K562 (cell line): Measurements from ENCODE around the gene VPS35L. TPM values are rescaled to one million over a fixed set of nuclear protein-coding genes. Genes with fewer than 3 reads are reported as not detected.

Experiments used
- ATAC-seq: fragments of 200-7000 bp; cut with Tn5 transposase; 3 replicates; pipeline ENCODE4 v1.9.1; 2020; ENCODE audit warnings: moderate library complexity
- BruUV-seq: library from RNA; stranded (reverse); fragments of 400-500 nt; replicated peaks from 2 replicates; lab custom pipeline; 2021; lab: Mats Ljungman, UMichigan
- CTCF ChIA-PET: fragments of 300-600 bp; formaldehyde crosslinking; extraction: SDS; loops from one replicate; lab custom pipeline; 2021; ENCODE audit warnings: low intra/inter-chr PET ratio; lab: Yijun Ruan, JAX
- POLR2A ChIA-PET: fragments of 300-600, 350-650 bp; sonication (Branson Sonifier 250); formaldehyde crosslinking; extraction: SDS; loops from one replicate; lab custom pipeline; 2021; ENCODE audit warnings: antibody characterized with exemption, inconsistent platforms; lab: Yijun Ruan, JAX
- DNase-seq, 4 experiments: peaks; one replicate each; pipeline versions ENCODE4 v3.0.0 to v3.0.0-alpha.2; 2011 to 2018; ENCODE audit warnings: low spot score in 3 of 4, mixed read lengths in 3 of 4; ENCODE audit errors: extremely low read depth in 1 of 4
- FAIRE-seq: peaks from 2 replicates; lab custom pipeline; 2011; peaks lifted over from hg19 to GRCh38; lab: Jason Lieb, UNC
- H2AFZ ChIP-seq: 2 replicates; pipeline ENCODE4 v1.6.0; 2011; ENCODE audit warnings: low read depth, low read length, control low read depth, inconsistent platforms
- H3K27ac ChIP-seq: fragments of 200-600 bp; 3 replicates; pipeline ENCODE4 v1.8.0; 2011; ENCODE audit warnings: low read depth, mild to moderate bottlenecking, control low read depth, inconsistent platforms, low read length, moderate library complexity, mixed read lengths; ENCODE audit errors: extremely low read depth
- H3K27me3 ChIP-seq, 2 experiments: fragments of 300-600 bp in 1 of 2; 2 replicates in 1 of 2; 3 replicates in 1 of 2; pipeline versions ENCODE4 v1.6.0 to v1.8.0; 2011; ENCODE audit warnings: inconsistent platforms in 2 of 2, low read length in 2 of 2, mild to moderate bottlenecking in 1 of 2, mixed read lengths in 1 of 2, moderate library complexity in 1 of 2; ENCODE audit not compliant: control insufficient read depth in 2 of 2, insufficient read depth in 2 of 2
- H3K36me3 ChIP-seq: fragments of 300-600 bp; 3 replicates; pipeline ENCODE4 v1.8.0; 2011; ENCODE audit warnings: mild to moderate bottlenecking, low read length, inconsistent platforms; ENCODE audit not compliant: control insufficient read depth, insufficient read depth
- H3K4me1 ChIP-seq, 2 experiments: fragments of 200-600 bp in 1 of 2; replicated peaks in 1 of 2; 2 replicates in 1 of 2; 3 replicates in 1 of 2; pipeline versions ENCODE4 v1.5.1 to v1.8.0; 2011; ENCODE audit warnings: inconsistent platforms in 2 of 2, low read length in 2 of 2, mild to moderate bottlenecking in 1 of 2, mixed read lengths in 1 of 2, moderate library complexity in 1 of 2; ENCODE audit not compliant: control insufficient read depth in 2 of 2, insufficient read depth in 2 of 2
- H3K4me2 ChIP-seq: 2 replicates; pipeline ENCODE4 v1.6.1; 2011; ENCODE audit warnings: low read length, control low read depth, inconsistent platforms, mixed read lengths; ENCODE audit not compliant: insufficient read depth
- H3K4me3 ChIP-seq: fragments of 200-600 bp; sonication (generic), shearing (Covaris generic); 2 replicates; pipeline ENCODE4 v1.5.1; 2016; ENCODE audit warnings: control low read depth, inconsistent platforms
- H3K79me2 ChIP-seq: fragments of 200-600 bp; 3 replicates; pipeline ENCODE4 v1.8.0; 2011; ENCODE audit warnings: low read length, inconsistent platforms; ENCODE audit not compliant: control insufficient read depth, insufficient read depth
- H3K9ac ChIP-seq, 2 experiments: 2 replicates each; pipeline versions ENCODE4 v1.6.0 to v1.6.1; 2011; ENCODE audit warnings: low read depth in 2 of 2, low read length in 2 of 2, control low read depth in 1 of 2, inconsistent platforms in 1 of 2, mild to moderate bottlenecking in 1 of 2, mixed read lengths in 1 of 2; ENCODE audit not compliant: insufficient read depth in 1 of 2
- H3K9me1 ChIP-seq: one replicate; pipeline ENCODE4 v1.6.0; 2011; ENCODE audit warnings: inconsistent platforms, mild to moderate bottlenecking, low read length, moderate library complexity; ENCODE audit not compliant: control insufficient read depth, insufficient read depth
- H3K9me3 ChIP-seq: replicated peaks from 2 replicates; pipeline ENCODE4 v1.5.1; 2011; ENCODE audit warnings: low read depth, low read length, inconsistent platforms; ENCODE audit not compliant: control insufficient read depth, insufficient read depth
- H4K20me1 ChIP-seq: replicated peaks from 2 replicates; pipeline ENCODE4 v1.6.1; 2011; ENCODE audit warnings: low read length, inconsistent platforms, mixed read lengths; ENCODE audit not compliant: control insufficient read depth, insufficient read depth
- CBFA2T3 ChIP-seq: fragments of 450-650 bp; IDR thresholded peaks from 2 replicates; pipeline ENCODE4 v1.6.1; 2017
- CLOCK ChIP-seq: fragments of 250-450 bp; sonication (Bioruptor Pico); IDR thresholded peaks from 2 replicates; pipeline ENCODE4 v1.4.0; 2020; ENCODE audit warnings: mild to moderate bottlenecking, moderate library complexity, borderline replicate concordance
- ETS2 ChIP-seq: IDR thresholded peaks from 2 replicates; pipeline ENCODE4 v1.6.1; 2016; ENCODE audit warnings: borderline replicate concordance, missing genetic modification characterization, mild to moderate bottlenecking, moderate library complexity, missing compliant biosample characterization; ENCODE audit not compliant: poor library complexity, severe bottlenecking
- MAZ ChIP-seq, 2 experiments: fragments of 450-650 bp in 1 of 2; sonication (generic) in 1 of 2; formaldehyde crosslinking; IDR thresholded peaks in 1 of 2; conservative IDR thresholded peaks in 1 of 2; 2 replicates each; pipeline versions ENCODE4 v1.4.0 to v1.5.0; 2020; ENCODE audit warnings: mild to moderate bottlenecking in 1 of 2, missing genetic modification reagents in 1 of 2
- MTF1 ChIP-seq: fragments of 250-450 bp; sonication (Bioruptor Pico); IDR thresholded peaks from 2 replicates; pipeline ENCODE4 v1.9.0; 2021; ENCODE audit warnings: moderate library complexity, mild to moderate bottlenecking, inconsistent platforms, borderline replicate concordance
- NR2F6 ChIP-seq: fragments of 450-650 bp; formaldehyde crosslinking; IDR thresholded peaks from 2 replicates; pipeline ENCODE4 v1.4.0; 2020; ENCODE audit warnings: mild to moderate bottlenecking
- SNAPC5 ChIP-seq: fragments of 250-450 bp; sonication (Bioruptor Pico); IDR thresholded peaks from 2 replicates; pipeline ENCODE4 v1.8.0; 2021; ENCODE audit warnings: moderate library complexity, mild to moderate bottlenecking, inconsistent platforms
- SP2 ChIP-seq: IDR thresholded peaks from 2 replicates; pipeline ENCODE4 v1.6.1; 2011; ENCODE audit warnings: mild to moderate bottlenecking, low read depth, low read length, moderate library complexity; ENCODE audit not compliant: poor library complexity, severe bottlenecking; ENCODE audit errors: extremely low read depth
- SREBF1 ChIP-seq: fragments of 150-350 bp; IDR thresholded peaks from 2 replicates; pipeline ENCODE4 v1.6.1; 2014; ENCODE audit warnings: antibody characterized with exemption, low read depth, low read length, borderline replicate concordance
- TCFL5 ChIP-seq: fragments of 250-450 bp; sonication (Bioruptor Pico); conservative IDR thresholded peaks from 2 replicates; pipeline ENCODE4 v1.6.1; 2021; ENCODE audit warnings: mild to moderate bottlenecking, moderate library complexity, matching md5 sums
- TFAM ChIP-seq: fragments of 250-450 bp; sonication (Bioruptor Pico); conservative IDR thresholded peaks from 2 replicates; pipeline ENCODE4 v1.5.0; 2021; ENCODE audit warnings: mild to moderate bottlenecking, moderate library complexity
- TRIM24 ChIP-seq, 2 experiments: fragments of 450-650 bp; IDR thresholded peaks; 2 replicates each; pipeline ENCODE4 v1.6.1; 2016
- ZBTB26 ChIP-seq: fragments of 450-650 bp; formaldehyde crosslinking; IDR thresholded peaks from 2 replicates; pipeline ENCODE4 v1.4.0; 2022; ENCODE audit warnings: missing genetic modification characterization
- ZC3H11A ChIP-seq: IDR thresholded peaks from 2 replicates; pipeline ENCODE4 v1.6.1; 2012; ENCODE audit warnings: low read depth, low read length, improper control_type of control experiment
- ZNF143 ChIP-seq: sonication (generic); formaldehyde crosslinking; IDR thresholded peaks from 2 replicates; pipeline ENCODE4 v1.9.0; 2022; ENCODE audit warnings: mild to moderate bottlenecking, missing genetic modification reagents
- ZNF23 ChIP-seq: fragments of 250-450 bp; sonication (Bioruptor Pico); IDR thresholded peaks from 2 replicates; pipeline ENCODE4 v1.4.0; 2020; ENCODE audit warnings: mild to moderate bottlenecking
- ZNF436 ChIP-seq: fragments of 250-450, 450-650 bp; sonication (Bioruptor Pico); formaldehyde crosslinking; IDR thresholded peaks from 2 replicates; pipeline ENCODE4 v1.7.0; 2020; ENCODE audit warnings: mild to moderate bottlenecking
- WGBS: fragments of 100-300 bp; shearing (Covaris generic); methylation state at CpG from one replicate; pipeline ENCODE4 v1.1.6; 2016; ENCODE audit warnings: low coverage, mixed read lengths; ENCODE audit not compliant: insufficient coverage; ENCODE audit errors: missing lambda C conversion rate; 5-methylcytosine and 5-hydroxymethylcytosine counted together
- in situ Hi-C: fragments of 300-500 bp; cut with MboI; formaldehyde crosslinking; loops from 4 replicates; pipeline ENCODE4 v1.15.0; 2018; ENCODE audit warnings: inconsistent platforms, mixed read lengths
- intact Hi-C: fragments of 100-400 bp; cut with micrococcal nuclease; formaldehyde crosslinking; loops from 2 replicates; pipeline ENCODE4 v1.14.2; 2022
- polyA plus RNA-seq, 8 experiments: library from polyadenylated mRNA; depleted of rRNA in 4 of 8; stranded (reverse) in 5 of 8; unstranded in 3 of 8; fragments of >200 nt; fragmentation: Nextera tagmentation in 2 of 8; fragmentation: Illumina TruSeq in 1 of 8; extraction: Ambion mirVana in 2 of 8; extraction: Trizol in 1 of 8; gene quantifications; 2 replicates each; pipeline versions ENCODE4 v1.2.1 to v1.2.3, GENCODE V29; 2011 to 2014; ENCODE audit warnings: inconsistent platforms in 1 of 8, missing spikeins in 1 of 8
- total RNA-seq, 7 experiments: library from RNA; depleted of rRNA in 6 of 7; stranded (reverse); fragments of >200 nt in 6 of 7; fragmentation: Illumina TruSeq in 2 of 7; extraction: Trizol in 2 of 7; gene quantifications; 2 replicates each; pipeline versions ENCODE4 v1.2.1 to v1.2.3, GENCODE V29; 2011 to 2021; ENCODE audit warnings: low replicate concordance in 1 of 7

VPS35L gene
- total and polyA plus RNA-seq, 9 of the 15 experiments (the other 6 are each of a cell fraction or from before 2014, with no cell fraction given), result 10.2 to 30.4 (median 20.1) TPM

GRCh38 chr16:19588661-19589060 is 33.2 kb downstream of the VPS35L start:
- CTCF ChIA-PET, result no interaction called here
- H3K9ac ChIP-seq, result no peak overlapping the region

GRCh38 chr16:19589106-19589505 is 33.6 kb downstream of the VPS35L start:
- H3K4me3 ChIP-seq, result no peak overlapping the region
- peaks cover under 1% of the 10 kb centered on the region; the same call in 1 of the 3 replicates for H3K36me3 ChIP-seq
- no peak overlapping the region for H3K27ac ChIP-seq
- FAIRE-seq (no peak), DNase-seq (no peak), ATAC-seq (no peak)
- H2AFZ ChIP-seq, result no peak overlapping the region
- H3K9me3 ChIP-seq, result no peaks in the 10 kb centered on the region
- H3K4me2 ChIP-seq, result no peak overlapping the region
- H3K4me1 ChIP-seq, result no peaks in the 10 kb centered on the region
- no peaks in the 10 kb centered on the region for H3K9me1 ChIP-seq
- 45% methylated on average over 5 of the region's 5 CpGs for WGBS
- BruUV-seq, result no TSS peak
- no peaks in the 10 kb centered on the region for H4K20me1 ChIP-seq
- ChIA-PET POLR2A (interaction anchor here (1.3 kb wide), 1 partner anchor 32 kb away, joined by 3 read pairs; no protein-coding TSS in a partner anchor), CTCF (no interaction called here)
- no peaks in the 10 kb centered on the region for H3K27me3 ChIP-seq
- intact Hi-C loops, result no loop called here
- H3K79me2 ChIP-seq, result no peaks in the 10 kb centered on the region
- in situ Hi-C loops, result no loop called here
- no peak overlapping the region for H3K9ac ChIP-seq
- TF ChIP-seq CBFA2T3 (no peak), ETS2 (tag) (no peak), ZNF23 (CRISPR knock-in tag) (no peak), ZBTB26 (CRISPR knock-in tag) (no peak), TRIM24 (IDR thresholded peaks at IDR 0.05) (no peak), ZNF143 (CRISPR knock-in tag) (no peak), SREBF1 (no peak), ZC3H11A (no peak), CLOCK (CRISPR knock-in tag) (no peak), MTF1 (CRISPR knock-in tag) (no peak), SNAPC5 (CRISPR knock-in tag) (no peak)

More at GRCh38 chr16:19588661-19589060, 33.2 kb downstream of the VPS35L start:
- Histone ChIP-seq H3K27ac (no peak overlapping the region), H3K27me3 (no peaks in the 10 kb centered on the region), H3K4me1 (no peaks in the 10 kb centered on the region), H2AFZ (no peak overlapping the region), H3K4me3 (no peak overlapping the region), H3K4me2 (no peak overlapping the region), H3K9me3 (no peaks in the 10 kb centered on the region), H3K9me1 (no peaks in the 10 kb centered on the region), H3K79me2 (no peaks in the 10 kb centered on the region), H4K20me1 (no peaks in the 10 kb centered on the region), H3K36me3 (peaks cover 3% of the 10 kb centered on the region; the same call in 1 of the 3 replicates)
- intact Hi-C loops, result no loop called here
- DNase-seq (no peak), ATAC-seq (no peak), FAIRE-seq (no peak)
- TF ChIP-seq NR2F6 (no peak), TCFL5 (no peak), ZNF436 (no peak), TFAM (CRISPR knock-in tag) (no peak), SP2 (no peak), MAZ (CRISPR knock-in tag; conservative IDR thresholded peaks at IDR 0.05 in 1 of 2, IDR thresholded peaks at IDR 0.05 in 1 of 2) (no peak)
- in situ Hi-C loops, result no loop called here
- POLR2A ChIA-PET, result interaction anchor here (1.3 kb wide), 1 partner anchor 32 kb away, joined by 3 read pairs; no protein-coding TSS in a partner anchor
- no TSS peak for BruUV-seq
- WGBS, result 43% methylated on average over 5 of the region's 5 CpGs
